Measurements from ENCODE around the gene KAZN. TPM values are rescaled to one million over a fixed set of nuclear protein-coding genes. Genes with fewer than 3 reads are reported as not detected.
"Not testable (repeated sequence)": the region's sequence is repeated elsewhere in the genome, so short reads cannot be mapped to it uniquely, and the experiment has no call there.

Gene KAZN
- total RNA-seq, 6 experiments from 2014 or later, result 13.1 to 22.3 (median 20.7) TPM

DNA sequence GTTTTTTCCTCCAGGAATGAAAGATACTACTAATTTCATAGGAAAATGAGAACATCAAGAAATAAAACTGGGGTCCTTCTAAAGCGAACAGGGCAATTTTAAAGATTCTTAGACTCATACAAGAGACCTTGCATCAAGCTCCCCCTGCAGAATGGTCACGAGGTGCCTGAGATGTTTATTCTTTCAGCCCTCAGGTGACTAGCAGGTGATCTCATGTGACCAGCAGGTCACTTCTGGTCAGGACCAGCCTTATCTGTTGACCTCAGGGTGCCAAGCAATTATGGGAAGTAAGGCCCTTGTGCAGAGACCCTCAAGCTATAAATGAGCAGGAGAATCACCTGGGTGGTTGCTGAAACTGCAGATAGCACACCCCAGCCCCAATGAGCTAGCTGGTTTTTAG is 534.5 kb downstream of the KAZN start:
- Mint-ChIP-seq H3K4me3 (no peak overlapping the region), H3K9me3 (peaks cover 4% of the 10 kb centered on the region; the same call in 1 of the 2 replicates), H3K36me3 (ENCODE audit: low read depth) (0 out of 2 replicates have a peak, but pooled peaks cover 5% of the 10 kb centered on the region), H3K4me1 (ENCODE audit: low read depth) (no peaks in the 10 kb centered on the region), H3K27ac (no peak overlapping the region), H3K27me3 (ENCODE audit: insufficient read depth) (peaks cover 32% of the 10 kb centered on the region)
- TF ChIP-seq, protein P1, sequence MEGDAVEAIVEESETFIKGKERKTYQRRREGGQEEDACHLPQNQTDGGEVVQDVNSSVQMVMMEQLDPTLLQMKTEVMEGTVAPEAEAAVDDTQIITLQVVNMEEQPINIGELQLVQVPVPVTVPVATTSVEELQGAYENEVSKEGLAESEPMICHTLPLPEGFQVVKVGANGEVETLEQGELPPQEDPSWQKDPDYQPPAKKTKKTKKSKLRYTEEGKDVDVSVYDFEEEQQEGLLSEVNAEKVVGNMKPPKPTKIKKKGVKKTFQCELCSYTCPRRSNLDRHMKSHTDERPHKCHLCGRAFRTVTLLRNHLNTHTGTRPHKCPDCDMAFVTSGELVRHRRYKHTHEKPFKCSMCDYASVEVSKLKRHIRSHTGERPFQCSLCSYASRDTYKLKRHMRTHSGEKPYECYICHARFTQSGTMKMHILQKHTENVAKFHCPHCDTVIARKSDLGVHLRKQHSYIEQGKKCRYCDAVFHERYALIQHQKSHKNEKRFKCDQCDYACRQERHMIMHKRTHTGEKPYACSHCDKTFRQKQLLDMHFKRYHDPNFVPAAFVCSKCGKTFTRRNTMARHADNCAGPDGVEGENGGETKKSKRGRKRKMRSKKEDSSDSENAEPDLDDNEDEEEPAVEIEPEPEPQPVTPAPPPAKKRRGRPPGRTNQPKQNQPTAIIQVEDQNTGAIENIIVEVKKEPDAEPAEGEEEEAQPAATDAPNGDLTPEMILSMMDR (IDR thresholded peaks at IDR 0.05), result no peak
- DNase-seq, result no peak

- no peak for DNase-seq
- Mint-ChIP-seq H3K9me3 (peaks cover 4% of the 10 kb centered on the region; the same call in 1 of the 2 replicates), H3K27me3 (ENCODE audit: insufficient read depth) (peaks cover 41% of the 10 kb centered on the region), H3K4me1 (ENCODE audit: low read depth) (no peaks in the 10 kb centered on the region), H3K4me3 (no peak overlapping the region), H3K36me3 (ENCODE audit: low read depth) (0 out of 2 replicates have a peak, but pooled peaks cover 5% of the 10 kb centered on the region), H3K27ac (no peak overlapping the region)
- TF ChIP-seq, protein P1 (IDR thresholded peaks at IDR 0.05), result no peak
Observed at GRCh38 chr1:15134285-15134684, 535.8 kb downstream of the KAZN start.

DNA sequence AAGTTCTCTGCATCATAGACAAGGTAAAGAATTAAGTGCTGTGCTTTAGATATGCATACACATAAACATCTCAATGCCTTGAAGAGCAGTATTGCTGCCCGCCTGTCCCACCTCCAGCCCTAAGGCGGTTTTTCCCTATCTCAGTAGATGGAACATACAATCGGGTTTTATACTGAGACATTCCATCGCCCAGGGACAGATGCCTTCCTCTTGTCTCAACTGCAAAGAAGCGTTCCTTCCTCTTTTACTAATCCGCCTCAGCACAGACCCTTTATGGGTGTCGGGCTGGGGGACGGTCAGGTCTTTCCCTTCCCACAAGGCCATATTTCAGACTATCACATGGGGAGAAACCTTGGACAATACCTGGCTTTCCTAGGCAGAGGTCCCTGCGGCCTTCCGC is 537.1 kb downstream of the KAZN start:
- not testable (repeated sequence) for H3K4me1 Mint-ChIP-seq (ENCODE audit: low read depth); H3K9me3 Mint-ChIP-seq; H3K36me3 Mint-ChIP-seq (ENCODE audit: low read depth); H3K27ac Mint-ChIP-seq; H3K4me3 Mint-ChIP-seq; DNase-seq
- H3K27me3 Mint-ChIP-seq (ENCODE audit: insufficient read depth), result peaks cover 39% of the 10 kb centered on the region

DNA sequence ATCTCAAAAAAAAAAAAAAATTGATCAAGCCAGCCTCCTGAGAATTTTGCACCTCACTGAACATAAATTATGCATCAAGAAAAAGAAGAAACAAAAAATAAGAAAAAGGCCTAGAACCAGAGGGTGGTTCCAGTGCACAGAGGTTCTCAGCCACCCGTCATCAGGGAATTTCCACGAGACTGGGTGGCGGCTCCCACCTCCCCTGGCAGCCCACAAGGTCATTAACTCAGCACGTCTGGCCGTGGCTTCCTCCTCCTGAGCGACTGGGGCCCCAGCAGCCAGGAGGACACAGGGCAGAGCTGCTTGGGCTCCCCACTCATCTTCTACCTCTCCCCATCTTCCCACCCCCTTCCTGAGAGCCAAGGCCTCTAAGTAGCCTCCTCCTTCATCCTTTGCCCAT is 539.3 kb downstream of the KAZN start:
- H3K9me3 Mint-ChIP-seq, result no peaks in the 10 kb centered on the region
- no peaks in the 10 kb centered on the region for H3K36me3 Mint-ChIP-seq (ENCODE audit: low read depth)
- DNase-seq, result no peak
- H3K27ac Mint-ChIP-seq, result no peak overlapping the region
- peaks cover 5% of the 10 kb centered on the region; the same call in 1 of the 2 replicates for H3K4me1 Mint-ChIP-seq (ENCODE audit: low read depth)
- peaks cover 44% of the 10 kb centered on the region for H3K27me3 Mint-ChIP-seq (ENCODE audit: insufficient read depth)
- TF ChIP-seq, protein P1 (IDR thresholded peaks at IDR 0.05), result no peak
- no peak overlapping the region for H3K4me3 Mint-ChIP-seq

GRCh38 chr1:15139654-15140350 is 541.3 kb downstream of the KAZN start:
- no peak overlapping the region for H3K27ac Mint-ChIP-seq
- TF ChIP-seq, protein P1 (IDR thresholded peaks at IDR 0.05), result no peak
- peaks cover 5% of the 10 kb centered on the region; the same call in 1 of the 2 replicates for H3K4me1 Mint-ChIP-seq (ENCODE audit: low read depth)
- H3K9me3 Mint-ChIP-seq, result no peaks in the 10 kb centered on the region
- no peak for DNase-seq
- no peaks in the 10 kb centered on the region for H3K36me3 Mint-ChIP-seq (ENCODE audit: low read depth)
- H3K27me3 Mint-ChIP-seq (ENCODE audit: insufficient read depth), result peaks cover 36% of the 10 kb centered on the region
- H3K4me3 Mint-ChIP-seq, result no peak overlapping the region

- no peaks in the 10 kb centered on the region for H3K9me3 Mint-ChIP-seq
Observed at GRCh38 chr1:15141935-15142539, 543.6 kb downstream of the KAZN start.

More at GRCh38 chr1:15141935-15142539, 543.6 kb downstream of the KAZN start:
- Mint-ChIP-seq H3K4me3 (no peak overlapping the region), H3K36me3 (ENCODE audit: low read depth) (no peaks in the 10 kb centered on the region), H3K27ac (no peak overlapping the region), H3K4me1 (ENCODE audit: low read depth) (peaks cover 5% of the 10 kb centered on the region; the same call in 1 of the 2 replicates), H3K27me3 (ENCODE audit: insufficient read depth) (peaks cover 39% of the 10 kb centered on the region)
- no peak for DNase-seq
- TF ChIP-seq, protein P1 (IDR thresholded peaks at IDR 0.05), result peak; percentile 37; the same call in 1 of the 2 replicates

Data from HFFc6 (cell line).